ENCODE results near the gene PRSS57.

- TF ChIP-seq ZNF146 (tag by site-specific recombination; IDR thresholded peaks at IDR 0.05), result no peak
- no peak for TF ChIP-seq ZNF280D (tag by site-specific recombination; IDR thresholded peaks at IDR 0.05)
- 0 out of 2 replicates have a peak, but pooled peaks have one; percentile 50 for TF ChIP-seq ZBTB6 (tag by site-specific recombination; IDR thresholded peaks at IDR 0.05)
- no peak for TF ChIP-seq ZBTB21 (tag by site-specific recombination; IDR thresholded peaks at IDR 0.05)
- no peak for TF ChIP-seq CTCF (tag by site-specific recombination; IDR thresholded peaks at IDR 0.05)
- TF ChIP-seq REST (tag by site-specific recombination; IDR thresholded peaks at IDR 0.05), result no peak
- peak; percentile 50; the same call in 1 of the 2 replicates for TF ChIP-seq PRDM10 (tag by site-specific recombination; IDR thresholded peaks at IDR 0.05)
- TF ChIP-seq ZNF394 (tag by site-specific recombination; IDR thresholded peaks at IDR 0.05; ENCODE audit: borderline replicate concordance), result no peak
- TF ChIP-seq ZNF341 (tag by site-specific recombination; IDR thresholded peaks at IDR 0.05; ENCODE audit: low read depth), result no peak
- TF ChIP-seq PBX3 (CRISPR knock-in tag; IDR thresholded peaks at IDR 0.05), result no peak
- TF ChIP-seq ZFP37 (tag by site-specific recombination; IDR thresholded peaks at IDR 0.05), result no peak
Observed at GRCh38 chr19:718251-718951, 23.1 kb upstream of the PRSS57 start.
